Right lobe of liver (tissue), 4 donors: ENCODE data around the gene SSBP2.

Source experiments
- CTCF ChIP-seq, 4 donors: fragments of 200-600 bp in 3 of 4; fragments of 450-650 bp in 1 of 4; IDR thresholded peaks; one replicate each; pipeline versions ENCODE4 v1.5.1 to v1.8.0; 2016 to 2022; ENCODE audit warnings: antibody characterized with exemption in 4 of 4, mild to moderate bottlenecking in 2 of 4
- POLR2A ChIP-seq: fragments of 450-650 bp; IDR thresholded peaks from one replicate; pipeline ENCODE4 v1.6.1; 2017; ENCODE audit warnings: antibody characterized with exemption, mild to moderate bottlenecking
- donor health status: DM: no; HTN: no; CAD: no.
- donor health status: DM: no; HTN: no; CAD: no.
- donor health status: DM: no; HTN: yes; CAD: no.

DNA sequence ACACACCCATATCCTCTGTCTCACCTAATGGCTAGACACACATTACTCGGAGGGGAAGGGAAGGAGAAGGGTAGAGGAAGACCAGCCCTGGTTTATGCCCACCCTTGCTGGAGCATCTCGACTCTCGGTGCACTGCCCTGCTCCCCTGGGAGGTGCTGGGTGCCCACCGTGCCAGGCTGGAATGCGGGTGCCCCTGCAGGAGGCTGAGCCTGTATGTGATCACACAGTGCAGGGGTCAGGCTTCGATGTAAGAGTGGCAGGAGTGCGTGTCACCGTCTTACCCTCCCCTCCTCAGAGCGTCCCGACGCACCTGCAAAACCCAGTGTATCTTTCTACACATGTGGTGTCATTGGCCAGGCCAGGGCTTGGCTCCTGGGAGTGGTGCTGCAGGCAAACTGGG, 349.6 kb downstream of the SSBP2 start:
- TF ChIP-seq CTCF (IDR thresholded peaks at IDR 0.05) (no peak), POLR2A (no peak)
